ENCODE results near the gene MAGI1. TPM values are rescaled to one million over a fixed set of nuclear protein-coding genes. Genes with fewer than 3 reads are reported as not detected.

Gene MAGI1
- total RNA-seq, 1 experiment from 2014 or later: 58.2 TPM

DNA sequence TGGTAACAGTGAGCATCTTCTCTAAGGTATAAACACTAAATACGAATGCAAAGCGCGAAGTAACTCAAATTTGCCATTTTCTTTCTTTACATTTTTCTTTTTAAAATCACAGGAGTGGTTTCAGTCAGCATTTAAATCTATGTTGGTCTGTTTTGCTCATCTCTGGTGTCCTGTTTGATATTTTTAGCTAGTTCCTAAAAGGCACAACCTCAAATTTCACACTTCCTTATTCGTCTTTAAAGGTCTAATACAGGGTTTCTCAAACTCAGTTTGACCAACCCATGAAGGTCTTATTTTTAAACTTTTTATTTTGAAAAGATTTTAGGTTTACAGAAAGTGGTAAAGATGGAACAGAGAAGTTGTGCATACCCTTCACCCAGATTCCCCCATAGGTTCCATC is 201.1 kb downstream of the MAGI1 start:
- TF ChIP-seq KAT7 (CRISPR knock-in tag; IDR thresholded peaks at IDR 0.05; ENCODE audit: borderline replicate concordance): no peak
- TF ChIP-seq, protein P1, sequence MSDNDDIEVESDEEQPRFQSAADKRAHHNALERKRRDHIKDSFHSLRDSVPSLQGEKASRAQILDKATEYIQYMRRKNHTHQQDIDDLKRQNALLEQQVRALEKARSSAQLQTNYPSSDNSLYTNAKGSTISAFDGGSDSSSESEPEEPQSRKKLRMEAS (CRISPR knock-in tag; IDR thresholded peaks at IDR 0.05): no peak
- TF ChIP-seq ESRRA (CRISPR knock-in tag; IDR thresholded peaks at IDR 0.05; ENCODE audit: borderline replicate concordance): no peak
- no peak for TF ChIP-seq NR1H2 (CRISPR knock-in tag; IDR thresholded peaks at IDR 0.05)
- no peak for TF ChIP-seq TCF7 (CRISPR knock-in tag; IDR thresholded peaks at IDR 0.05; ENCODE audit: low read depth)
- no peak for TF ChIP-seq NFYB (CRISPR knock-in tag; conservative IDR thresholded peaks at IDR 0.05; ENCODE audit: low read depth)
- TF ChIP-seq CREM (CRISPR knock-in tag; IDR thresholded peaks at IDR 0.05): no peak
- no peak for TF ChIP-seq ARID4B (CRISPR knock-in tag; IDR thresholded peaks at IDR 0.05; ENCODE audit: borderline replicate concordance)
- no peak for TF ChIP-seq FOXP4 (CRISPR knock-in tag; IDR thresholded peaks at IDR 0.05)
- no peak for TF ChIP-seq ZNF423 (CRISPR knock-in tag; IDR thresholded peaks at IDR 0.05)
- TF ChIP-seq, protein P2, sequence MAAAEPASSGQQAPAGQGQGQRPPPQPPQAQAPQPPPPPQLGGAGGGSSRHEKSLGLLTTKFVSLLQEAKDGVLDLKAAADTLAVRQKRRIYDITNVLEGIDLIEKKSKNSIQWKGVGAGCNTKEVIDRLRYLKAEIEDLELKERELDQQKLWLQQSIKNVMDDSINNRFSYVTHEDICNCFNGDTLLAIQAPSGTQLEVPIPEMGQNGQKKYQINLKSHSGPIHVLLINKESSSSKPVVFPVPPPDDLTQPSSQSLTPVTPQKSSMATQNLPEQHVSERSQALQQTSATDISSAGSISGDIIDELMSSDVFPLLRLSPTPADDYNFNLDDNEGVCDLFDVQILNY (CRISPR knock-in tag; IDR thresholded peaks at IDR 0.05): no peak
- TF ChIP-seq SMAD3 (CRISPR knock-in tag; IDR thresholded peaks at IDR 0.05; ENCODE audit: borderline replicate concordance): no peak
- no peak for TF ChIP-seq EMX1 (CRISPR knock-in tag; IDR thresholded peaks at IDR 0.05)
- TF ChIP-seq SOX15 (CRISPR knock-in tag; IDR thresholded peaks at IDR 0.05): no peak
- no peak for TF ChIP-seq ZNF263 (CRISPR knock-in tag; IDR thresholded peaks at IDR 0.05; ENCODE audit: low read depth)
- TF ChIP-seq, protein P3, sequence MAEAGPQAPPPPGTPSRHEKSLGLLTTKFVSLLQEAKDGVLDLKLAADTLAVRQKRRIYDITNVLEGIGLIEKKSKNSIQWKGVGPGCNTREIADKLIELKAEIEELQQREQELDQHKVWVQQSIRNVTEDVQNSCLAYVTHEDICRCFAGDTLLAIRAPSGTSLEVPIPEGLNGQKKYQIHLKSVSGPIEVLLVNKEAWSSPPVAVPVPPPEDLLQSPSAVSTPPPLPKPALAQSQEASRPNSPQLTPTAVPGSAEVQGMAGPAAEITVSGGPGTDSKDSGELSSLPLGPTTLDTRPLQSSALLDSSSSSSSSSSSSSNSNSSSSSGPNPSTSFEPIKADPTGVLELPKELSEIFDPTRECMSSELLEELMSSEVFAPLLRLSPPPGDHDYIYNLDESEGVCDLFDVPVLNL (CRISPR knock-in tag; IDR thresholded peaks at IDR 0.05; ENCODE audit: borderline replicate concordance, low read depth): no peak
- no peak for DNase-seq (ENCODE audit: low spot score)
- Mint-ChIP-seq H3K27me3 (ENCODE audit: low read depth) (no peaks in the 10 kb centered on the region), H3K9me3 (no peaks in the 10 kb centered on the region), H3K4me1 (peaks cover 26% of the 10 kb centered on the region), H3K4me3 (no peak overlapping the region), H3K27ac (no peak overlapping the region), H3K36me3 (no peaks in the 10 kb centered on the region)
- POLR2A ChIA-PET: interaction anchor here (0.6 kb wide), 1 partner anchor 15 kb away, joined by 3 read pairs; no protein-coding TSS in a partner anchor
- CTCF ChIA-PET: no interaction called here
- no peak for ATAC-seq

GRCh38 chr3:65836047-65836446 is 202.7 kb downstream of the MAGI1 start:
- H3K9me3 Mint-ChIP-seq: no peaks in the 10 kb centered on the region
- ChIA-PET CTCF (no interaction called here), POLR2A (no interaction called here)
- H3K4me3 Mint-ChIP-seq: no peak overlapping the region
- H3K4me1 Mint-ChIP-seq: peaks cover 40% of the 10 kb centered on the region
- ATAC-seq: no peak
- H3K36me3 Mint-ChIP-seq: no peaks in the 10 kb centered on the region
- TF ChIP-seq ZNF232 (CRISPR knock-in tag; IDR thresholded peaks at IDR 0.05): no peak
- no peak for TF ChIP-seq IRF2 (CRISPR knock-in tag; IDR thresholded peaks at IDR 0.05; ENCODE audit: borderline replicate concordance, low read depth)
- TF ChIP-seq, protein P3 (CRISPR knock-in tag; IDR thresholded peaks at IDR 0.05; ENCODE audit: borderline replicate concordance, low read depth): no peak
- TF ChIP-seq, protein P4, sequence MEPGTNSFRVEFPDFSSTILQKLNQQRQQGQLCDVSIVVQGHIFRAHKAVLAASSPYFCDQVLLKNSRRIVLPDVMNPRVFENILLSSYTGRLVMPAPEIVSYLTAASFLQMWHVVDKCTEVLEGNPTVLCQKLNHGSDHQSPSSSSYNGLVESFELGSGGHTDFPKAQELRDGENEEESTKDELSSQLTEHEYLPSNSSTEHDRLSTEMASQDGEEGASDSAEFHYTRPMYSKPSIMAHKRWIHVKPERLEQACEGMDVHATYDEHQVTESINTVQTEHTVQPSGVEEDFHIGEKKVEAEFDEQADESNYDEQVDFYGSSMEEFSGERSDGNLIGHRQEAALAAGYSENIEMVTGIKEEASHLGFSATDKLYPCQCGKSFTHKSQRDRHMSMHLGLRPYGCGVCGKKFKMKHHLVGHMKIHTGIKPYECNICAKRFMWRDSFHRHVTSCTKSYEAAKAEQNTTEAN (CRISPR knock-in tag; IDR thresholded peaks at IDR 0.05): no peak
- TF ChIP-seq, protein P5, sequence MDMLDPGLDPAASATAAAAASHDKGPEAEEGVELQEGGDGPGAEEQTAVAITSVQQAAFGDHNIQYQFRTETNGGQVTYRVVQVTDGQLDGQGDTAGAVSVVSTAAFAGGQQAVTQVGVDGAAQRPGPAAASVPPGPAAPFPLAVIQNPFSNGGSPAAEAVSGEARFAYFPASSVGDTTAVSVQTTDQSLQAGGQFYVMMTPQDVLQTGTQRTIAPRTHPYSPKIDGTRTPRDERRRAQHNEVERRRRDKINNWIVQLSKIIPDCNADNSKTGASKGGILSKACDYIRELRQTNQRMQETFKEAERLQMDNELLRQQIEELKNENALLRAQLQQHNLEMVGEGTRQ (CRISPR knock-in tag; IDR thresholded peaks at IDR 0.05): no peak
- no peak for TF ChIP-seq FOXJ3 (CRISPR knock-in tag; IDR thresholded peaks at IDR 0.05; ENCODE audit: borderline replicate concordance)
- TF ChIP-seq ZNF138 (CRISPR knock-in tag; conservative IDR thresholded peaks at IDR 0.05): no peak
- no peak overlapping the region for H3K27ac Mint-ChIP-seq
- no peaks in the 10 kb centered on the region for H3K27me3 Mint-ChIP-seq (ENCODE audit: low read depth)
- no peak for DNase-seq (ENCODE audit: low spot score)

Data from WTC11 (cell line).